ENCODE data around the gene UBE2S. TPM values are rescaled to one million over a fixed set of nuclear protein-coding genes. Genes with fewer than 3 reads are reported as not detected.
"Not testable (repeated sequence)": the region's sequence is repeated elsewhere in the genome, so short reads cannot be mapped to it uniquely, and the experiment has no call there.

Gene UBE2S
- total RNA-seq, 1 experiment from 2014 or later: 345 TPM

DNA sequence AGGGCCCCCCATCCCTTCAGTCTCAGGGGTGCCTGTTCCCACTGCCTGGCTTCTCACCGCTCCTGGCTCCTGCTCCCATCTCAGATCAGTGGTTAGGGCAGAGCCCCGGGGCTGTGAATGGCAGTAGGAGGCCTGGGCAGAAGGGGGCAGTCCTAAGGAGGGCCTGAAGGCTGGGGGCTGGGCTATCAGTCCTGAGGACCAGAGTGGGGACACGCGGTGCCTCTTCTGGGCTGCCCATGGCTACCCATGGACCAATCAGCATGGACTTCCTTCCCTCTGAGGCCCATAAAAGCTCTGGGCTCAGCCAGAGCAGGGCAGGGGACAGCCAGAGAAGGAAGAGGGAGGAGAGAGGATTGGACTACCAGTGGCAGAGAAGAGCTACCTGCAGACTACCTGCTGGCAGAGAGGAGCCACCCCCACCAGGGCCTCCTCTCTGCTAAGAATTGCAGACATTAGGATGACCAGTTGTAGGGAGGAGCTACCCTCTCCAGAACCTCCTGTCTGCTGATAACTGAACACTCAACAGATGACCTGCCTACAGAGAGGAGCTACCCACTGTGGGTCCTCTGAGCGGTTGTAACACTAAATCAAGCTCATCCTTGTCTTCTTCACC, 12.1 kb upstream of the UBE2S start:
- BruUV-seq (replicated peaks): no TSS peak
- Mint-ChIP-seq H3K27me3 (ENCODE audit: insufficient read depth, unreplicated experiment) (peaks cover 4% of the 10 kb centered on the region), H3K27ac (ENCODE audit: low read depth, unreplicated experiment) (no peak overlapping the region), H3K4me3 (ENCODE audit: unreplicated experiment) (no peak overlapping the region), H3K36me3 (ENCODE audit: insufficient read depth, unreplicated experiment) (no peaks in the 10 kb centered on the region), H3K9me3 (ENCODE audit: unreplicated experiment) (no peaks in the 10 kb centered on the region), H3K4me1 (ENCODE audit: insufficient read depth, unreplicated experiment) (no peaks in the 10 kb centered on the region)
- TF ChIP-seq, protein P1, sequence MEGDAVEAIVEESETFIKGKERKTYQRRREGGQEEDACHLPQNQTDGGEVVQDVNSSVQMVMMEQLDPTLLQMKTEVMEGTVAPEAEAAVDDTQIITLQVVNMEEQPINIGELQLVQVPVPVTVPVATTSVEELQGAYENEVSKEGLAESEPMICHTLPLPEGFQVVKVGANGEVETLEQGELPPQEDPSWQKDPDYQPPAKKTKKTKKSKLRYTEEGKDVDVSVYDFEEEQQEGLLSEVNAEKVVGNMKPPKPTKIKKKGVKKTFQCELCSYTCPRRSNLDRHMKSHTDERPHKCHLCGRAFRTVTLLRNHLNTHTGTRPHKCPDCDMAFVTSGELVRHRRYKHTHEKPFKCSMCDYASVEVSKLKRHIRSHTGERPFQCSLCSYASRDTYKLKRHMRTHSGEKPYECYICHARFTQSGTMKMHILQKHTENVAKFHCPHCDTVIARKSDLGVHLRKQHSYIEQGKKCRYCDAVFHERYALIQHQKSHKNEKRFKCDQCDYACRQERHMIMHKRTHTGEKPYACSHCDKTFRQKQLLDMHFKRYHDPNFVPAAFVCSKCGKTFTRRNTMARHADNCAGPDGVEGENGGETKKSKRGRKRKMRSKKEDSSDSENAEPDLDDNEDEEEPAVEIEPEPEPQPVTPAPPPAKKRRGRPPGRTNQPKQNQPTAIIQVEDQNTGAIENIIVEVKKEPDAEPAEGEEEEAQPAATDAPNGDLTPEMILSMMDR (IDR thresholded peaks at IDR 0.05; ENCODE audit: unreplicated experiment): no peak
- ChIA-PET CTCF (interaction anchor here (0.5 to 4.4 kb wide), 10 partner anchors 8 to 279 kb away, joined by 3 to 29 read pairs (median 4); no protein-coding TSS in a partner anchor), POLR2A (interaction anchor here (0.7 kb wide), 1 partner anchor 17 kb away, joined by 3 read pairs; no protein-coding TSS in a partner anchor)
- no peak for DNase-seq (ENCODE audit: unreplicated experiment)
- intact Hi-C loops (cut with micrococcal nuclease): loop anchor here (10.0 kb wide), 1 partner anchor 85 kb away; no protein-coding TSS in a partner anchor

- H3K36me3 Mint-ChIP-seq (ENCODE audit: insufficient read depth, unreplicated experiment): no peaks in the 10 kb centered on the region
- H3K4me3 Mint-ChIP-seq (ENCODE audit: unreplicated experiment): no peak overlapping the region
- no peak overlapping the region for H3K27ac Mint-ChIP-seq (ENCODE audit: low read depth, unreplicated experiment)
- no peaks in the 10 kb centered on the region for H3K27me3 Mint-ChIP-seq (ENCODE audit: insufficient read depth, unreplicated experiment)
- H3K4me1 Mint-ChIP-seq (ENCODE audit: insufficient read depth, unreplicated experiment): no peaks in the 10 kb centered on the region
- no peak for DNase-seq (ENCODE audit: unreplicated experiment)
- intact Hi-C loops (cut with micrococcal nuclease): loop anchor here (10.0 kb wide), 1 partner anchor 86 kb away; no protein-coding TSS in a partner anchor
- ChIA-PET POLR2A (interaction anchor here (1.4 kb wide), 1 partner anchor 12 kb away, joined by 3 read pairs; the partner anchor contains the start of gene UBE2S), CTCF (interaction anchor here (0.6 to 4.4 kb wide), 18 partner anchors 9 to 286 kb away, joined by 3 to 29 read pairs (median 5); no protein-coding TSS in a partner anchor)
- H3K9me3 Mint-ChIP-seq (ENCODE audit: unreplicated experiment): no peaks in the 10 kb centered on the region
- TF ChIP-seq, protein P1 (IDR thresholded peaks at IDR 0.05; ENCODE audit: unreplicated experiment): no peak
- no TSS peak for BruUV-seq (replicated peaks)
Measured at GRCh38 chr19:55419103-55419502, 11.5 kb upstream of the UBE2S start.

DNA sequence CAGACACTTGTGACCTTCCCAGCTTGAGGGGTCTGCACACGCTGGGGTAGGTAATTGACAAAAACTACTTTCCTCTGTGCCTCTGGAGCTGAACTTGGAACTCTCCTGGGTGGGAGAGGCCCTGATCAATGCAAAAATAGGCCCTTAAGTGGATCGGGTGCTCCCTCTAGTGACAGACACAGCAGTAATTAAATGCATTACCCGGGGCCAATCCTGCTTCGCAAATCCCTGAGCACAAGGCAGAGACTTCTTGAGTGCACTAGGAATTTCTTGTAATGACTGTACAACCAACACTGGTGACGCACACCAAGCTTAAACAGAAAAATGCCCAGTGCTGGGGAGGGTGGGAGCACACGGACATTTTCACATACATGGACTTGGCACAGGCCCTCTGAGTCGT, 10.6 kb upstream of the UBE2S start:
- ChIA-PET POLR2A (interaction anchor here (0.7 to 1.4 kb wide), 3 partner anchors 11 to 126 kb away, joined by 3 to 4 read pairs (median 4); partner anchors contain the start of gene UBE2S), CTCF (interaction anchor here (0.5 to 4.4 kb wide), 39 partner anchors 9 to 319 kb away, joined by 3 to 29 read pairs (median 4); partner anchors contain the start of genes BRSK1, KMT5C and TMEM238)
- Mint-ChIP-seq H3K4me3 (ENCODE audit: unreplicated experiment) (no peak overlapping the region), H3K27me3 (ENCODE audit: insufficient read depth, unreplicated experiment) (no peaks in the 10 kb centered on the region), H3K36me3 (ENCODE audit: insufficient read depth, unreplicated experiment) (no peaks in the 10 kb centered on the region), H3K4me1 (ENCODE audit: insufficient read depth, unreplicated experiment) (no peaks in the 10 kb centered on the region), H3K27ac (ENCODE audit: low read depth, unreplicated experiment) (no peak overlapping the region), H3K9me3 (ENCODE audit: unreplicated experiment) (no peaks in the 10 kb centered on the region)
- intact Hi-C loops (cut with micrococcal nuclease): loop anchor here (1.0 to 10.0 kb wide), 3 partner anchors 87 to 277 kb away; no protein-coding TSS in a partner anchor
- peak; percentile 86 for DNase-seq (ENCODE audit: unreplicated experiment)
- no TSS peak for BruUV-seq (replicated peaks)
- TF ChIP-seq, protein P1 (IDR thresholded peaks at IDR 0.05; ENCODE audit: unreplicated experiment): peak; percentile 86

DNA sequence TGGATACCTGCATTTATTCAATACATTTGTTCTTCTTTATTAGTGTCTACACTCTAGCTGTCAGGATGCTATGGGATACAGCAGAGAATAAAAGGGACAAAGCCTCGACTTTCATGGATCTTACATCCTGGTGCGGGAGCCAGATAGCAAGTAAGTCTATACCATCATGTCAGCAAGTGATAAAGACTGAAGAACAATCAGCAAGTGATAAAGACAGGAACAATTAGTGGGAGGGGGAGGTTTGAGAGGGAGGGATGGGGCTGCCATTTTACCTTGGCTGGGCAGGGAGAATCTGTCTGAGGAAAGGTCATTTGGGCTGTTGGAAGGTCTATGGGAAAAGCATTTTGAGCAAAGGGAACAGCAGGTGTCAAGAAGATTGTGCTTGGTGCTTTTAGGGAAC, 2.6 kb upstream of the UBE2S start:
- Mint-ChIP-seq H3K4me3 (ENCODE audit: unreplicated experiment) (no peak overlapping the region), H3K4me1 (ENCODE audit: insufficient read depth, unreplicated experiment) (peaks cover 15% of the 10 kb centered on the region), H3K9me3 (ENCODE audit: unreplicated experiment) (no peaks in the 10 kb centered on the region), H3K36me3 (ENCODE audit: insufficient read depth, unreplicated experiment) (peaks cover 31% of the 10 kb centered on the region), H3K27me3 (ENCODE audit: insufficient read depth, unreplicated experiment) (no peaks in the 10 kb centered on the region), H3K27ac (ENCODE audit: low read depth, unreplicated experiment) (no peak overlapping the region)
- BruUV-seq (replicated peaks): no TSS peak
- intact Hi-C loops (cut with micrococcal nuclease): loop anchor here (10.0 kb wide), 1 partner anchor 95 kb away; no protein-coding TSS in a partner anchor
- CTCF ChIA-PET: interaction anchor here (2.3 kb wide), 1 partner anchor 8 kb away, joined by 12 read pairs; no protein-coding TSS in a partner anchor
- no peak for DNase-seq (ENCODE audit: unreplicated experiment)
- TF ChIP-seq, protein P1 (IDR thresholded peaks at IDR 0.05; ENCODE audit: unreplicated experiment): no peak
- POLR2A ChIA-PET: interaction anchor here (1.2 to 6.1 kb wide), 2 partner anchors 10 to 21 kb away, joined by 4 to 57 read pairs; partner anchors contain the start of gene RPL28

GRCh38 chr19:55409179-55409578, 1.6 kb upstream of the UBE2S start:
- CTCF ChIA-PET: interaction anchor here (0.6 to 2.3 kb wide), 7 partner anchors 9 to 244 kb away, joined by 3 to 12 read pairs (median 4); no protein-coding TSS in a partner anchor
- POLR2A ChIA-PET: interaction anchor here (0.6 to 6.1 kb wide), 7 partner anchors 20 to 150 kb away, joined by 3 to 57 read pairs (median 4); partner anchors contain the start of genes PPP6R1, RPL28 and TMEM238
- peaks cover 39% of the 10 kb centered on the region for H3K36me3 Mint-ChIP-seq (ENCODE audit: insufficient read depth, unreplicated experiment)
- peaks cover 15% of the 10 kb centered on the region for H3K4me1 Mint-ChIP-seq (ENCODE audit: insufficient read depth, unreplicated experiment)
- H3K27ac Mint-ChIP-seq (ENCODE audit: low read depth, unreplicated experiment); BruUV-seq (replicated peaks); intact Hi-C loops (cut with micrococcal nuclease); DNase-seq (ENCODE audit: unreplicated experiment); H3K9me3 Mint-ChIP-seq (ENCODE audit: unreplicated experiment); H3K27me3 Mint-ChIP-seq (ENCODE audit: insufficient read depth, unreplicated experiment): not testable (repeated sequence)
- H3K4me3 Mint-ChIP-seq (ENCODE audit: unreplicated experiment): peak overlapping the region; percentile 16
